Activated CD4-positive, CD25-positive, alpha-beta regulatory T cell (primary cell): Measurements from ENCODE around the gene MDH1B.

Experiments
- DNase-seq, 4 experiments: peaks; one replicate each; lab custom pipeline; 2025; lab: John Stamatoyannopoulos, UW

The MDH1B gene

GRCh38 chr2:206693399-206694137, 71.6 kb downstream of the MDH1B start:
- DNase-seq = peak in 1 of 4 experiments; percentile 5

- no peak for DNase-seq
These were observed 72.2 kb downstream of the MDH1B start for GRCh38 chr2:206692971-206693370.

GRCh38 chr2:206688990-206689389, 76.1 kb downstream of the MDH1B start:
- no peak for DNase-seq

- DNase-seq = no peak
These were observed 76.7 kb downstream of the MDH1B start for GRCh38 chr2:206688453-206688852.
